HG03575 (cell line): ENCODE data around the gene VSIG2.
A peak's percentile ranks its signal among the peaks of the same experiment; 100 is the strongest.
"Not testable (repeated sequence)": the region's sequence is repeated elsewhere in the genome, so short reads cannot be mapped to it uniquely, and the experiment has no call there.

Source experiments
- ATAC-seq: cut with Tn5 transposase; IDR thresholded peaks from one replicate; pipeline ENCODE4 v1.9.1; 2021; ENCODE audit not compliant: unreplicated experiment, insufficient number of reproducible peaks, low FRiP score; ENCODE audit errors: extremely low read depth

VSIG2 gene, protein sequence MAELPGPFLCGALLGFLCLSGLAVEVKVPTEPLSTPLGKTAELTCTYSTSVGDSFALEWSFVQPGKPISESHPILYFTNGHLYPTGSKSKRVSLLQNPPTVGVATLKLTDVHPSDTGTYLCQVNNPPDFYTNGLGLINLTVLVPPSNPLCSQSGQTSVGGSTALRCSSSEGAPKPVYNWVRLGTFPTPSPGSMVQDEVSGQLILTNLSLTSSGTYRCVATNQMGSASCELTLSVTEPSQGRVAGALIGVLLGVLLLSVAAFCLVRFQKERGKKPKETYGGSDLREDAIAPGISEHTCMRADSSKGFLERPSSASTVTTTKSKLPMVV

DNA sequence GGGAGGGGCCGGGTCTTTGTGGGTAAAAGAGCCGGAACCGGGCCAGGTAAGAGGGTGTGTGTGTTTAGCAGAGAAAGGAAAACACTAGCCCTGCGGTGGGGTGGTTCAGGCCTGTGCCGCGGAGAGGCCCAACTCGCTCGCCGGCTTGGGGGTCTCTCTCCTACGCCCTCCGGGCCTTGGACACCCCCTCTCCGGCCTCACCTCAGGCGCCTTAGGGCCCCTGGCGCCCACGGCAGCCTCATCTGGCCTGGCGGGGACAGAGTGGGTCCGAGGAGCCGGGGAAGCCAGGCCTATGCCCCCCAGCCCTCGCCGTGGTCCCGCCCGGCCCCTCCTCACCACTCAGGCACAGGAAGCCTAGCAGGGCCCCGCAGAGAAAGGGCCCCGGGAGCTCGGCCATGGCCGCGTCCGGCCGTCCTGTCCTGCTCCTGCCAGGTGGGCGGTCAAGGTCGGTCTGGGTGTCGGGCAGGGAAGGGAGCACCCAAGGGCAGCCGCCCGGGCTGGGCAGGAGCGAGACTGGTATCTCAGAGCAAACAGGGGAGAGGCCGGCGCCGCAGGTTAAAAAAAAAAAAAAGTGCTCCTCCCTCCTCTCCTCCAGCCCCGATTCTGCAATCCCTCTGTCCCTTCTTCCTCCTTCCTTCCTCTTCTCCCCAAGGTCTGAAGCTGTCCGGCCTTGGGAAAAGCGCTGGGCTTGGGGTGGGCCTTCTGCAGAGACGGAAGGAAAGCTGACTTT is at the start of gene VSIG2:
VSIG2 (minus strand) TSS at position 515 of the 730 bp plus-strand sequence; CDS start at position 397, 118 bp downstream.
- ATAC-seq: no peak

DNA sequence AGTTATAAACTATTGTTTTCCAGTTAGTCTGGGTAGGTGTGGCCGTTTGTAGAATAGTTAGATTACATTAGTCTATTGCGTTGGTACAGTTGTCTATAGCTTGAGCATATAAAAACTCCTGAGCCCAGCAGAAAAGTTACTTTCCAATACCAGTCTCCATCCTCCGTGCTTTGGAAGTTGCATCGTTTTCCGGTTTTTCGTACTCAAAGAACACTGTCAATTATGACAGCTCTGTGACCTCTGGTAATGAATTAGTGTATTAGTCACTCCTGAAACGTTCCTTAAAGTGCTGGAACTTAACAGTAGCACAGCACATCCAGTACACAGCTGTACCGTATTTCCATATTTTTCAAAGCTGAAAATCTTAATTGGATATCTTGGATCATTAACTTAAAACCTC is 49.0 kb upstream of the VSIG2 start:
- ATAC-seq: no peak

DNA sequence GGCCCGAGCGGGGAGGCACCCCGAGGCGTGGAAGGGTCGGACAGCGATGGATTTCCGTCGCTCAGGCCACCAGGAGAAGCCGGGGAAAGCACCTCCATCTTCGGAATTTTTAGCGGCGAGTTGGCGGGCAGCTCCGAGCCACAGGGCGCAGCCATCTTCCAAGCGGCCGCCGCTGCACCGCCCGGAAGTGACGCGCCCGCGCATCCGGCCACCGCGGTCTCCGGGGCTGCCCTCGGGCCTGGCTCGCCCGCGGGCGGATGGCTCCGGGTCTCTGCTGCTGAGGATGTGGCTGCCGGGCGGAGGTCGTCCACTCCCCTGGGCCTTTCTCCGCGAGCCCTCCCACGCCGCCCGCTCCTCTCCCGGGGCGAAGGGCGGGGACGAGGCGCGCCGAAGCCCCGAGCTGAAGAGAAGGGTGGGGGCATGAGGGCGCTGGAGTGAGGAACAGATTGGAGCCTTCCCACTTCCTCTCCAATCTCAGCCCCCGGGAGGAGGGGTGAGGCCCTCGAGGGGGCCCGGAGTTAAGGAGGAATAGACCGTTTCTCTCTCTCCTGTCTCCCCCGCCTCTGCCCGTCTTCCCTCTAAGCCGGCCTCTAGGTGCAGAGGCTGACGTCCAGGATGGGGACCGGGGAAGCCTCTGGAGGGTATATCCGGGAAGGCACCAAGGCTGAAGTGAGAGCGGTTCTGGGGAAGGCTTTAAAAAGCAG is 48.3 kb upstream of the VSIG2 start, which contains the start of gene MSANTD2:
MSANTD2 (minus strand) TSS at position 181 of the 704 bp plus-strand sequence; CDS start at position 155, 26 bp downstream.
- peak; percentile 32 for ATAC-seq

DNA sequence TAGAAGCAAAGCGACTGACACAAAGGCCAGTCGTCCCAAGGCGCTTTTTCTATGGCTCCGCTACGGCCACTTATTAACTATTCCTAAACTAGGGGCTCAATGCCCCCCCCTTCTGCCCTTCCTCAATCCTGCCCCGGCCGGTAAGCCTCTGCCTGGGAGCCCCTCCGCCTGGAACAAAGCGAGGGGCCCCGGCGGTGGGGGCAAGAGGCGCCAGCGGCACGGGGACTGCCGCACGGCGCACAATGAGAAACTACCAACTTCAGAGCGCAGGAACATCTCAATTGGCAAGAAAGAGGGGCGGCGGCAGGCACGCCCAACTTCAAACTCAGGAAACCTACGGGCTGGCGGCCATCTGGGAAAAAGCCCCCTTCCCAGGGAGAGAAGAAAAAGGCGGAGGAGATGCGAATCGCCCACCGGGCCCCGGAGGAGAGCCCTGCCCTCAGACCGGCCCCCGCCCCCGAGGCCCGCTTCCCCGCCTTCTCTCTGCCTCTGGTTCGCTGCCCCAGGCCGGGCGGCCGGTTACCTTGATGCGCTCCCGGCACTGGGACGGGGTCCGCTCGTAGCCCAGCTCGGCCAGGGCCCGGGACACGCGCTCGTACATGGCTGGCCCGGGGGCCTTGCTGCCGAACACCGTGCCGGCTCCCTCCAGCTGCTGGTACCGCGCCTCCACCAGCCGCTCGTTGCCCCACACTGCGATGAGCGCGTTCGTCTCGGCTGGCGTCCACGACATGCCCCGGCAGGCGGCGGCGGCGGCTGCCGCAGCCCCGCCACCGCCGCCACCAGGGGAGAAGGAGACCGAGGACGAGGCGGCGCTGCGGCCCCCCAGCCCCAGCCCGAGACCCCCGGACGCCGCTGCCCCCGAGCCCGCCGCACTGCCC is 47.5 kb upstream of the VSIG2 start:
- ATAC-seq: no peak

DNA sequence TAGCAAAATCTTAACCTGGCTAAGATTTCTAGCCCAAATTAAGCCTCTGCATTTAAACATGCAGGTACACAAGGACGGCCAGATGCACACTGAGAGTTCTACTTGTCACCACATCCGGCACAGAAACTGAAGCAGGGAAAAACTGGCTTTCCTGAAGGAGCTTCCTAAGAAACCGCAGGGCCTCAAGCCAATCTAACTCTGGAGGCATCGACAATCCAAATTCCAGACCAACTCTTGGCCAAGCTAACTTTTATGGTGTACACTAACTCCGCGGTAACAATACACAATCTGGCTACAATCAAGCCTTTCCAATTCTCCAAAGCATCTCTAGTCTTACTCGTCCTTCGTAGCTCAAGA is 46.9 kb upstream of the VSIG2 start:
- ATAC-seq: no peak

DNA sequence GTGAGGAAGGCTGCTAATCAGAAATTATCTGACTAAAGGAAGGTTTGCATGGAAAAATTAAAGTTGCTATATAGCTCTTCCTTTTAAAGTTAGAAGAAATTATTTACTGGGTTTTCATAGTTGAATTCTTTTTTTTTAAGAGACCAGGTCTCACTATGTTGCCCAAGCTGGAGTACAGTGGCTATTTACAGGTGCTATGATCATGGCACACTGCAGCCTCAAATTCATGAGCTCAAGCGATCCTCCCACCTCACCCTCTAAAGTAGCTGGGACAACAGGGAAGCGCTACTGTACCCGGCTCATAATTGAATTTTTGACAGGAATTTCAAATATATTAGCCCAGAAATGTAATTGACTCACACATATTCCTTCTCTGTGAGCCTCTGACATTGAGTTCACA is 44.3 kb upstream of the VSIG2 start:
- ATAC-seq: no peak

DNA sequence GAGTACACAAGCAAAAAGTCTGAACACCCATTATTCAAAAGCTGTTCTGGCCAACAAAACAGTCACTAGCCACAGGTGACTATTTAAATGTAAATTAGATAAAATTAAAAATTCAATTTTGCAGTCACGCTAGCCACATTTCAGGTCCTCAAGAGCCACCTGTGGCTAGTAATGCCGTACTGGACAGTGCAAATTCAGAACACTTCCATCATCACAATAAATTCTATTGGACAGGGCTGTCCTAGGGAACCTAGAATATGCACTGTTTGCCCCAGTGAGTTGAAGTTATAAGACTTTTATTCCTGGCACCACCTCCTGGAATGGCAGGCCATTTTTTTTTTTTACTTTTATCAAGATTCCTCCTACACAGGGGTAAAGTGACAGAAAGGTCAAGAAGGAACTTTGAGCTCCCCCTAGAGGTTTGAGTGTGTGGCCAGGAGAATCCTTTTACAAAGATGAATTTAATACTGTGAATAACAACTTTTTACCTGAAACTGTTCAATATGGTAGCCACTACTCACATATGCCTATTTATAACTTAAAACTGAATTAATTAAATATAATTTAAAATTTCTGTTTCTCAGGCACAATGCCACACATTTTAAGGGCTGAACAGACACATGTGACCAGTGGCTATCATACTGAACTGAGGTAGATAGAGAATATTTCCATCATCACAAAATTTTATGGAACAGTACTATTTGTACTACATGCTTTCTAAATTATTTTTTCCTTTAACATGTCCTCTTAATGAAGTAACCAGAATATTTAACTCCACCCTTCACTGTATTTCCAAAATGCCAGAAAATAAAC is 41.6 kb upstream of the VSIG2 start:
- no peak for ATAC-seq

DNA sequence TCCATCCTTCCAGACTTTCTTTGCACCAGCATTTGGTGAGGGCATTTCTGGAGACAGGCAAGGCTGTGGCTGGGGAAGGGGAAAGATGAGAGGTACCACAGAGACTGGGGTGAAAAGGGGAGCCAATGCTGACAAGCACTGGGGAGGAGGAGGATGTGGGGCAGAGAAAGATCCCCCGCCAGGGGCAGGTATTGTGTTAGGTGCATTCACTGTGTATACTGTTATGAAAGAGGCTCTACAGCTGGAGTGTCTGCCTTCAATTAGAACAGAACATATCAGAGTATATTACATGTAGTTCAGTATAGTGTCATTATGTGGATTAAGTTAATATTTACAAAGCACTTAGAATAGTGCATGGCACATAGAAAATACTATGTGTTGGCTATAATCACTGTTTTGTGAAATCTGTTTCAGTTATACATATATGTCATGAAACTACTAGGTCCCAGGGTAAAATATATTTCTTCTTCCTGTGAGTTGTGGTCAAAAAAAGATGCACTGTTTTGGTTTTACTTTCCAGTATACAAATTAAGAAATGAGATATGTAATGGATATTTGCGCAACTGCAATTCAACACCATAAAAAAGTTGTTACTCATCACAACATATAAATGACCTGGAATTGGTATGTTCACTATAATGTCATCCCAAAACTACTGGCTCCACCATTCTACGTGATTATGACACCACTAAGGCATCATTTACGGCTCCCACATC is 39.7 kb upstream of the VSIG2 start:
- ATAC-seq: peak; percentile 58

DNA sequence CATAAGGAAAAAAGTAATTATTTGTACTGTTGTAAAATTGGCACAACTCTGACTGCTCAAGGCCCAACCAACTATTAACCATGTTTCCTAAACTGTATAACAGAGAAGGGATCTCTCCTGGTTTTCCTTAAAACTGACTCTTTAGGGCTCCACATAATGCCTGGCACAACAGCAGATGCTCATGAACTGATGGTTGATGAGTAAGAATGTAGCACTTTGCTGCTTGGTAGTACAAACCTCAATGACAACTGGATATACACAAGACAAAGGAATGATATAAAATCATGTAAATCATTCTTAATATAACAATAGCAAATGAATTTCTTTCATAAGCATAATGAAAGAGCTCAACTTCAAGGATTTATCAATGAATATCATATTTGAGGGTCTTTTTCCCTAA is 36.5 kb upstream of the VSIG2 start:
- ATAC-seq: no peak

DNA sequence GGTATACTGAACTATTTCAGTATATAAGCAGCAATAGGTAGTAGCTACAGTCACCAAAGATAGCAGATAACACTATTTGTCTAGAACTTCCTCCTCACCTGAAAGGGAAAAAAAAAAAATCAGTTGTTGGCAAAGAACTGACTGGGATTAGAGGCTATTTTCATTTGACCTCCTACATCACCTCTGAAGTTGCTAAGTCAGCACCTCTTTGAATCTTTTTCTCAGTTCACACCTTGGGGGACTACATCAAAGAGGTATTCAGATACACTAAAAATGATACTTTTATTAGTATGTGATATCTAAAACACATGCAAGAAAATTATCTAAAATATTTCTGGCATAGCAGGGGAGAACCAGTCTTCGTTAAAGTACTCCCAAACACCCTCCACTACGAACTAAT is 32.0 kb upstream of the VSIG2 start:
- no peak for ATAC-seq

DNA sequence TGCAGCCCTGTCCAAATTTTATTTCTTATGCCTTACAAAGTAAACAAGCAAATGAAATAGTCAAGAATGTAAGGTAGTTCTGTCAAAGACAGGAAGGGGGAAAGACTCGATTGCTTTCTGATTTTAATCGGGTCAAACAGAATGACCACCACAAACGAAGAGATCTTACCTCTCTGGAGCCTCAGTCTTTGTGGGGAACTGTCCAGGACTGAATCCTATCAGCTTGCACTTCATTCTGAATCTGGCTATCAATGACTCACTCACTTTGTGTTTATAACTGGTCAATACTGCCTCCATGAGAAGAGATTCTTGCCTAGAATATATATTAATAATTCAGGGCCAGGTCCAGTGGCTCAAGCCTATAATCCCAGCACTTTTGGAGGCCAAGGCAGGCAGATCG is 30.9 kb upstream of the VSIG2 start:
- ATAC-seq: no peak

DNA sequence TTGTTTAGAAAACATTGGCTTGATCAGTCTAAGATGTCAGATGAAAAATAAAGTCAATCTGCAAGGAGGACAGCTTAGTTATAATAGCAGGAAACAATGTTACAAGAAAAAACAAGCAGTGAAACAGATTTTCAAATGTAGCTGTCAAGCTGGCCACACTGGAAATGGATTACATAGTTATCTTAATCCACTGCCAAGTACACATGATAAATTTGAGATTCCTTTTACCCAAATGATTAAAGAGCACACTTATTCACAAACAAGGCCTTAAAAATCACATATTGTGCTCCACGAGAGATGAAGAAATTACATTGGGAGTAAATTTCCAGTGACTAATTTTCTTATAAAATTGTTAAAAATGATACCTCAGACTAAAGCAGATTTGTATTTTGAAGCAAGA is 27.5 kb upstream of the VSIG2 start:
- no peak for ATAC-seq

DNA sequence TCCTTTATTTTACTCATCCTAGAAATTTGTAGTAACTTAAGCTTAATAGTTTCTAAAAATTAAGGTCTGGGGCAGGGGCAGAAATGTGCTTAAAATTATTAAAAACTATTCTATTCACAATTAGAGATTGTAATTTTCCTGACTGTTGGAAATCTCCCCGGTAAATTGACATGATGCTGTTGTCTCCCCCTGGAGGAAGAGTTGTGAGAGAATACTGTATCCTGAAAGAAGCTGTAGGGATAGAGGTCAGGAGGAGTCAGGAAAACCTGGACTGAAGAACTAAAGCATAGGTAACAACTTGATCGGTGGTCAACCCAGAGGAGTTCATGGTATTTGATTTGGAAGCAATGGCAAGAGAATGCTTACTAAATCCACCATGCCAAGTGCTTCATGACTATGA is 26.2 kb upstream of the VSIG2 start:
- no peak for ATAC-seq

DNA sequence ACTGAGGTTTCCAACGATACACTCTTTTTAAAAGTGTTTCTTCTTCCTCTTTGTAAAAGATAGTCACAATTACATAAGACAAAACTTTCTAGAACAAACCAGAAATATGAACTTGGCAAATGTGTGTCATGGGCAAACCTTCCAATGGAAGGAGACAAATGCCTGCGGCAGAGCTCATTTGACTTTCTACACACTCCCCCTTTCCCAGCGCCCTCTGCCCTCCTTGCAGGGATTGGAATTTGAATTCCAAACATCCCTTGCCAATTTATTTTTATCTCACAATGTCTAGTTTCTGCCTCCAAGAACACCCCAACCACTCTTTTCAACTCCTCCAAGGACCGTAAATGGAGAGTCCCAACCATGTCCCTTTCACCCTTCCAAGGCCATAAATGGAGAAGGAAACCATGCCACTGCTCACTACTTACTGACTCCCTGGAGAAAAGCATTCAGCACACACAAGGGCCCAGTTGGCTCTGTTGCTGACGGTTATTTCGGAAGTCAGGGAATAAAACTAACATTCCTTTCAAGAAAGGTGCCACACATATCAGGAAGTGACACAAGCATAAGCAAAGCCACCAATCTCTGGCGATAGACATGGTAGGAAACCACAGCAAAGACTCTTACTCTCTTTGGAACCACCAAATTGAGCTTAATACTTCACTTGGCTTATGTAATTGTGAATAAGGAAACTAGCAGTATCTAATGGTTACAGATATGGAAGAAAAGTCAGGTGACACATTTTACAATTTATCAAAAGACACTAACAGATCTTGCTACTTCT is 25.0 kb upstream of the VSIG2 start:
- ATAC-seq: no peak

DNA sequence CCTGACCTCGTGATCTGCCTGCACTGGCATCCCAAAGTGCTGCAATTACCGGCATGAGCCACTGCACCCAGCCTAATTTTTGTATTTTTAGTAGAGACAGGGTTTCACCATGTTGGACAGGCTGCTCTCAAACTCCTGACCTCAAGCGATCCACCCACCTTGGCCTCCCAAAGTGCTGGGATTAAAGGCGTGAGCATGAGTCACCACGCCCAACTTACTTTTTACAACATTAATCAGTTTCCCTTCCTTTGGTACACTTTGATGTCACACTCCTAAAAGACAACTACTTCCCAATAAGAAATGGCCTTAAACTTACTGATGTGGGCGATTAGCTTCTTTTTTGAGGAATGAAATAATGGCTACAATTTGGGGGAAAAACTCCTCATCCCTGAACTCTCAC is 18.9 kb upstream of the VSIG2 start:
- not testable (repeated sequence) for ATAC-seq

DNA sequence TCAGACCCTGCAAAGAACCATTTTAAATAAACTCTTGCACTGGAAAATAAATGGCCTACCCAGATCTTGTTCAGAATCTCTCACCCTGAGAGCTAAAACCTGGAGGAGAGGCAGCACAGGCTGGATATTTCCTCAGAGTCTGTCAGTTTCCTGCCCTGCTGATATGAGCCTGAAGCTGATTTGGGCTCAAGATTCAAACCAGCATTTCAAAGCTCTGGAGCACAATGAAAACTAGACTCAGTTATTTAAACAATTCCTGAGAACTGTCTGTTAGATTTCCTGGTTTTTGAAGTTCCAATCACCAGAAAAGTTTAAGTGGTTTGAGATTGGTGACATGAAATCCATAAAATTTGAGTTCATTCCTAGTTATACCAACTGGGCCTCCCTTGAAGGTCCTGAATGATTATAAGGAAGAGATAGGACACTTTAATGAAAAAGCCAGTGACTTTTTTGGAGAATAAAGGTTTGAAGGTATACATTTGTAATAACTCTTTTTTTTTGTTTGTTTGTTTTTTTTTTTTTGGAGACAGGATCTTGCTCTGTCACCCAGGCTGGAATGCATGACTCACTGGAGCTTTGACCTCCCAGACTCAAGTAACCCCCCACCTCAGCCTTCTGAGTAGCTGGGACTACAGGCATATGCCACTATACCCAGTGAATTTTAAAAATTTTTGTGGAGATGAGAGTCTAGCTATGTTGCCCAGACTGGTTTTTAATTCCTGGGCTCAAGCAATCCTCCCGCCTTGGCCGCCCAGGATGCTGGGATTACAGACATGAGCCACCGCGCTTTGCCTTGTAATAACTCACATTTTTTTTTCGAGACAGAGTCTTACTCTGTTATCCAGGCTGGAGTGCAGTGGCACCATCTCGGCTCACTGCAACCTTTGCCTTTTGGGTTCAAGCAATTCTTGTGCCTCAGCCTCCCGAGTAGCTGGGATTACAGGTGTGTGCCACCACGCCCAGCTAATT is 18.0 kb upstream of the VSIG2 start:
- no peak for ATAC-seq
